HL-60 (cell line): ENCODE measurements around the gene OR9G1.

Source experiments
- CTCF ChIP-seq: IDR thresholded peaks from one replicate; pipeline ENCODE4 v1.5.1; 2011; ENCODE audit warnings: low read length, control low read depth, inconsistent platforms; ENCODE audit not compliant: insufficient read depth
- GABPA ChIP-seq: IDR thresholded peaks from 2 replicates; pipeline ENCODE4 v1.6.1; 2012; ENCODE audit warnings: low read depth
- POLR2AphosphoS5 ChIP-seq: IDR thresholded peaks from 2 replicates; pipeline ENCODE4 v1.6.1; 2012; ENCODE audit warnings: low read depth
- SPI1 ChIP-seq: IDR thresholded peaks from 2 replicates; pipeline ENCODE4 v1.6.1; 2012; ENCODE audit warnings: low read depth, mild to moderate bottlenecking, borderline replicate concordance

GRCh38 chr11:56663386-56663785 lies 35.5 kb upstream of the OR9G1 start, which contains the start of gene OR5AR1:
- no peak for TF ChIP-seq CTCF
- no peak for TF ChIP-seq GABPA
- TF ChIP-seq SPI1, result no peak
- no peak for TF ChIP-seq POLR2AphosphoS5
